Endothelial cell of umbilical vein (primary cell): ENCODE results near the gene RETREG3. TPM values are rescaled to one million over a fixed set of nuclear protein-coding genes. Genes with fewer than 3 reads are reported as not detected.

Experiments used
- BruUV-seq: library from RNA; stranded (reverse); fragments of 400-500 nt; replicated peaks from 2 replicates; lab custom pipeline; 2021; lab: Mats Ljungman, UMichigan
- CTCF ChIA-PET: fragments of 300-600, 350-600 bp; sonication (Branson Sonifier 250); formaldehyde crosslinking; loops from one replicate; lab custom pipeline; 2021; ENCODE audit warnings: antibody characterized with exemption, inconsistent platforms; lab: Charles Lee
- POLR2A ChIA-PET: fragments of 300-600, 350-600 bp; sonication (Branson Sonifier 250); formaldehyde crosslinking; loops from one replicate; lab custom pipeline; 2021; ENCODE audit warnings: antibody characterized with exemption, inconsistent platforms; lab: Charles Lee
- DNase-seq: peaks from one replicate; pipeline ENCODE4 v3.0.0-alpha.2; 2011; ENCODE audit warnings: low read depth, low spot score
- FAIRE-seq: peaks from 2 replicates; lab custom pipeline; 2011; peaks lifted over from hg19 to GRCh38; lab: Jason Lieb, UNC
- H2AFZ ChIP-seq: 2 replicates; pipeline ENCODE4 v1.6.0; 2012; ENCODE audit warnings: low read depth, low read length, control low read depth, inconsistent platforms
- H3K27ac ChIP-seq: 2 replicates; pipeline ENCODE4 v1.5.1; 2011; ENCODE audit warnings: low read depth, mild to moderate bottlenecking, control low read depth, low read length, moderate library complexity; ENCODE audit not compliant: insufficient read depth
- H3K27me3 ChIP-seq, 2 experiments: 2 replicates each; pipeline versions ENCODE4 v1.6.0 to v1.6.1; 2011; ENCODE audit warnings: low read length in 2 of 2, mixed read lengths in 1 of 2; ENCODE audit not compliant: control insufficient read depth in 2 of 2, insufficient read depth in 2 of 2
- H3K36me3 ChIP-seq, 2 experiments: 2 replicates in 1 of 2; 3 replicates in 1 of 2; pipeline ENCODE4 v1.5.1; 2011; ENCODE audit warnings: low read length in 2 of 2, mild to moderate bottlenecking in 1 of 2, moderate library complexity in 1 of 2; ENCODE audit not compliant: control insufficient read depth in 2 of 2, insufficient read depth in 2 of 2; ENCODE audit errors: extremely low read depth in 1 of 2
- H3K4me1 ChIP-seq: 3 replicates; pipeline ENCODE4 v1.5.1; 2011; ENCODE audit warnings: mild to moderate bottlenecking, low read length; ENCODE audit not compliant: control insufficient read depth, insufficient read depth; ENCODE audit errors: extremely low read depth
- H3K4me2 ChIP-seq: 2 replicates; pipeline ENCODE4 v1.6.1; 2011; ENCODE audit warnings: low read length, control low read depth, mixed read lengths; ENCODE audit not compliant: insufficient read depth
- H3K4me3 ChIP-seq, 3 experiments: fragments of 200-600 bp in 1 of 3; sonication (generic), shearing (Covaris generic) in 1 of 3; replicated peaks in 1 of 3; 2 replicates each; pipeline ENCODE4 v1.5.1; 2011 to 2016; ENCODE audit warnings: control low read depth in 3 of 3, low read length in 3 of 3, mild to moderate bottlenecking in 2 of 3, inconsistent platforms in 1 of 3, low read depth in 1 of 3, moderate library complexity in 1 of 3; ENCODE audit not compliant: insufficient read depth in 1 of 3
- H3K79me2 ChIP-seq: 2 replicates; pipeline ENCODE4 v1.6.0; 2012; ENCODE audit warnings: low read length, inconsistent platforms; ENCODE audit not compliant: control insufficient read depth, insufficient read depth
- H3K9ac ChIP-seq: replicated peaks from 2 replicates; pipeline ENCODE3; 2011; ENCODE audit warnings: low read length, control low read depth; ENCODE audit not compliant: insufficient read depth; ENCODE audit errors: extremely low read depth
- H3K9me1 ChIP-seq: replicated peaks from 3 replicates; pipeline ENCODE4 v1.6.0; 2011; ENCODE audit warnings: mild to moderate bottlenecking, low read length; ENCODE audit not compliant: control insufficient read depth, insufficient read depth; ENCODE audit errors: extremely low read depth
- H3K9me3 ChIP-seq: replicated peaks from 2 replicates; pipeline ENCODE4 v1.5.1; 2012; ENCODE audit warnings: low read length, inconsistent platforms; ENCODE audit not compliant: control insufficient read depth, insufficient read depth
- H4K20me1 ChIP-seq: replicated peaks from 2 replicates; pipeline ENCODE3; 2011; ENCODE audit warnings: mild to moderate bottlenecking, low read length; ENCODE audit not compliant: control insufficient read depth, insufficient read depth; ENCODE audit errors: extremely low read depth
- EZH2 ChIP-seq: IDR thresholded peaks from 2 replicates; pipeline ENCODE4 v1.6.1; 2012; ENCODE audit warnings: borderline replicate concordance, low read depth, mild to moderate bottlenecking, moderate library complexity, low read length, inconsistent platforms; ENCODE audit not compliant: severe bottlenecking
- FOS ChIP-seq: IDR thresholded peaks from 2 replicates; pipeline ENCODE4 v1.6.1; 2011; ENCODE audit warnings: mild to moderate bottlenecking, low read length, moderate library complexity, borderline replicate concordance; ENCODE audit not compliant: insufficient read depth
- GATA2 ChIP-seq: IDR thresholded peaks from 2 replicates; pipeline ENCODE4 v1.7.0; 2011; ENCODE audit warnings: low read depth, mild to moderate bottlenecking, moderate library complexity, mixed read lengths, low read length; ENCODE audit not compliant: insufficient read length, insufficient read depth
- JUN ChIP-seq: IDR thresholded peaks from 2 replicates; pipeline ENCODE4 v1.6.1; 2011; ENCODE audit warnings: borderline replicate concordance, low read depth; ENCODE audit not compliant: insufficient read length, insufficient read depth
- MYC ChIP-seq: IDR thresholded peaks from one replicate; pipeline ENCODE4 v1.6.1; 2011; ENCODE audit warnings: mild to moderate bottlenecking, low read depth, low read length
- POLR2AphosphoS5 ChIP-seq: IDR thresholded peaks from 2 replicates; pipeline ENCODE4 v1.6.1; 2012; ENCODE audit warnings: low read depth, mild to moderate bottlenecking, control low read depth, low read length, moderate library complexity; ENCODE audit not compliant: insufficient read depth
- dilution Hi-C: fragments of 300-500 bp; cut with MboI; formaldehyde crosslinking; loops from one replicate; pipeline ENCODE4 v1.15.0; 2019; ENCODE audit warnings: low sequenced_read_pairs; ENCODE audit not compliant: extremely low pct_ligation_motif_present
- intact Hi-C: fragments of 100-400 bp; cut with micrococcal nuclease; formaldehyde crosslinking; loops from one replicate; pipeline ENCODE4 v1.10.0; 2022
- polyA plus RNA-seq, 4 experiments: library from polyadenylated mRNA; depleted of rRNA in 3 of 4; stranded (reverse) in 3 of 4; unstranded in 1 of 4; fragments of >200 nt; gene quantifications; 2 replicates each; pipeline versions ENCODE4 v1.2.1 to v1.2.3, GENCODE V29; 2011 to 2012; ENCODE audit warnings: missing spikeins in 1 of 4
- total RNA-seq: library from RNA; stranded (reverse); gene quantifications from 2 replicates; pipeline ENCODE4 v1.2.3, GENCODE V29; 2021

The RETREG3 gene
- total and polyA plus RNA-seq, 2 donors (not counting 3 experiments of a cell fraction or from before 2014, with no cell fraction given), result 36.2 to 53.4 TPM

GRCh38 chr17:42623732-42624596, 14.8 kb upstream of the RETREG3 start:
- BruUV-seq, result no TSS peak
- TF ChIP-seq MYC (no peak), GATA2 (no peak), EZH2 (no peak), POLR2AphosphoS5 (no peak), JUN (peak; percentile 51), FOS (peak; percentile 52)
- Histone ChIP-seq H3K9me1 (no peaks in the 10 kb centered on the region), H2AFZ (peak overlapping the region; percentile 40), H3K4me2 (no peak overlapping the region), H3K79me2 (no peaks in the 10 kb centered on the region), H3K27me3 (no peaks in the 10 kb centered on the region), H3K36me3 (no peaks in the 10 kb centered on the region), H3K9me3 (no peaks in the 10 kb centered on the region), H3K27ac (no peak overlapping the region), H3K9ac (no peak overlapping the region), H3K4me3 (no peak overlapping the region), H4K20me1 (no peaks in the 10 kb centered on the region), H3K4me1 (peaks cover 7% of the 10 kb centered on the region)
- intact Hi-C loops (no loop called here), dilution Hi-C loops (no loop called here)
- DNase-seq, result peak; percentile 57
- ChIA-PET POLR2A (interaction anchor here (0.6 kb wide), 1 partner anchor 16 kb away, joined by 4 read pairs; no protein-coding TSS in a partner anchor), CTCF (interaction anchor here (0.5 to 2.0 kb wide), 9 partner anchors 15 to 140 kb away, joined by 3 to 7 read pairs (median 4); partner anchors contain the start of genes CCR10, PLEKHH3, RETREG3 and TUBG1)
- FAIRE-seq, result peak; percentile 87
